KOPT-K1 (cell line): ENCODE data around the gene ADORA1.

ENCODE experiments used
- H3K27ac ChIP-seq: fragments of 200-600 bp; sonication (generic); 2 replicates; pipeline ENCODE4 v1.5.1; 2016; ENCODE audit warnings: antibody characterized with exemption, mild to moderate bottlenecking, low read depth, low read length; ENCODE audit not compliant: poor library complexity, severe bottlenecking
- H3K36me3 ChIP-seq: fragments of 200-600 bp; sonication (generic); 2 replicates; pipeline ENCODE4 v1.5.1; 2017; ENCODE audit warnings: antibody characterized with exemption, mild to moderate bottlenecking, low read length, moderate library complexity; ENCODE audit not compliant: insufficient read depth
- H3K9me3 ChIP-seq: fragments of 200-600 bp; sonication (generic); 2 replicates; pipeline ENCODE4 v1.5.1; 2017; ENCODE audit warnings: antibody characterized with exemption, low read length, mild to moderate bottlenecking; ENCODE audit not compliant: insufficient read depth, poor library complexity, severe bottlenecking

Gene ADORA1

DNA sequence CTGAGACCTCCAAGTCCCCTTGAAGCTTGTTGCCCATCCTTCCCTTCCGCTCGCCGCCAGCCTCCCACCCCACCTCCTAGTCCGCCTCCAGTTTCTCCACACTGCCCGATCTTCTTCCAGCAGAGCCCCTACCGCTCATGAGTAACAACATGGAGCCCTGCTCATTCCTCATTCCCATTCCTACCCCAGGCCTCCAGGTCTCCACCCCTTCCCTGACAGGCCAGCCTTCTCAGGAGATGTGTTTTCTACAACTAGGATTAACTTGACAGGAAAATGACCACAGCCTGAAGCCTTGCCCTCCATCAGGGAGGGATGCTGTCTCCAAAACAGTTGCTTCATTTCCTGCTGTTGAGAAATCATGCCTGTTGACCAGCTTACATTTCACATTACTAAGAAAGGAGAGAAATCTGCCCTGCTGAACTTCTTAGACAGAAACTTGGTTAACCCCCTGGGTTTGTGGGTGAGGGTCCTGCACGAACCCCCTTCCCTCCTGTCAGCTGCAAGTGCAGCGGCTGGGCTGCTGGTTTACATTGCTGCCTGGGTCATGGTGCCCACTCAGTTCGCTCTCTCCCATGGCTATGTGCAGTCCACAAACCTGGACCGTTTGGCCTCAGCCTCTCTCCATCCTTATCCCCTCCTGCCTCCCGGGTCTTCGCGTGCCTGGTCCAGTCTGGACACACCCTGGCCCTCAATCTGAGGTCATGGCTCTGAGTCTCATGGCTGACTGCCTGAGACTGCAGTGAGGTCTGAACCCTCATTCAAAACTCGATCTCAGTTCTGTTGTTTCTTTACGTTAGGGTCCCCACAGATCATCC lies 75.1 kb downstream of the ADORA1 start:
- no peaks in the 10 kb centered on the region for H3K9me3 ChIP-seq
- no peak overlapping the region for H3K27ac ChIP-seq
- H3K36me3 ChIP-seq = no peaks in the 10 kb centered on the region

- no peak overlapping the region for H3K27ac ChIP-seq
- no peaks in the 10 kb centered on the region for H3K9me3 ChIP-seq
- no peaks in the 10 kb centered on the region for H3K36me3 ChIP-seq
Measured at GRCh38 chr1:203204756-203205155, 77.2 kb downstream of the ADORA1 start.

GRCh38 chr1:203206129-203206687 lies 78.7 kb downstream of the ADORA1 start:
- Histone ChIP-seq H3K9me3 (no peaks in the 10 kb centered on the region), H3K36me3 (no peaks in the 10 kb centered on the region), H3K27ac (no peak overlapping the region)

- no peaks in the 10 kb centered on the region for H3K9me3 ChIP-seq
- H3K36me3 ChIP-seq = no peaks in the 10 kb centered on the region
- no peak overlapping the region for H3K27ac ChIP-seq
Measured at GRCh38 chr1:203207751-203208150, 80.2 kb downstream of the ADORA1 start.

- H3K27ac ChIP-seq = no peak overlapping the region
- no peaks in the 10 kb centered on the region for H3K9me3 ChIP-seq
- H3K36me3 ChIP-seq = no peaks in the 10 kb centered on the region
Measured at GRCh38 chr1:203208181-203208580, 80.7 kb downstream of the ADORA1 start.

GRCh38 chr1:203210350-203210749 lies 82.8 kb downstream of the ADORA1 start:
- Histone ChIP-seq H3K36me3 (no peaks in the 10 kb centered on the region), H3K27ac (no peak overlapping the region), H3K9me3 (no peaks in the 10 kb centered on the region)

GRCh38 chr1:203210988-203211387 lies 83.5 kb downstream of the ADORA1 start:
- H3K9me3 ChIP-seq = no peaks in the 10 kb centered on the region
- H3K27ac ChIP-seq = no peak overlapping the region
- H3K36me3 ChIP-seq = no peaks in the 10 kb centered on the region

GRCh38 chr1:203211812-203212211 lies 84.3 kb downstream of the ADORA1 start:
- Histone ChIP-seq H3K9me3 (no peaks in the 10 kb centered on the region), H3K36me3 (no peaks in the 10 kb centered on the region), H3K27ac (no peak overlapping the region)

DNA sequence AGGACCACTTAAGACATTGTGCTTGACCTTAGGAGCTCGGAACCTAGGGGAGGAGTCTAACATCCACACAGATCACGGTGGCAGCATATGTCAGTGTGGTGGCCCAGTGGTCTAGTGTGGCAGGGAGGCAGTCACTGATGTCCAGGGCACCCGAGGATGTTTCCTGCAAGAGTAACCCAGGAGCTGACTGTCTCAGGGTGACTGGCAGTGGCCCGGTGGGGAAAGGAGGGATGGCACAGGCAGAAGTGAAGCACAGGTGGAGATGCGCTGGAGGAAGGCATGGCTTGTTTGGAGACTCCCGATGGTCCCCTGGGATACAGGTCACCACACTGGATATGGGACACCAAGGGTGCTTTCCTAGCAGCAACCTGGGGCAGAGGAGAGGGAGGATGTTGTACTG lies 85.6 kb downstream of the ADORA1 start:
- H3K27ac ChIP-seq = no peak overlapping the region
- H3K36me3 ChIP-seq = no peaks in the 10 kb centered on the region
- no peaks in the 10 kb centered on the region for H3K9me3 ChIP-seq

DNA sequence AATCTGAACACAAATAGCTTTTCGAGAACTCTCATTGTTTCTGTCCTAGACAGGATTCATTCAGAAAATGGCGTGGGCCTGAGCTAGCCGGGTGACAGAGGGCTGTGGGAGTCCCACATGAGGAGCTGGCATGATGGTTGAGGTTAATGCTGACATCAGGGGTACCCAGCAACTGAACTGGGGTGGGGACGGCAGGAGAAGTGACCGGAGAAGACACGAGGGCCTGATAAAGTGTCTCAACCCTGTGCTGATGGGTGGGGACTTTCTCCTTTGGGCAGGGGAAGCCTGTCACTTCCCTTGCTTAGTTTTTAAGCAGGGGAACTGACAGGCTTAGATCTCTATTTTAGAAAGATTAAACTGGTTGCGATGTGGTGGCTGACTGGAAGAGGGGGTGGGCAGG lies 87.3 kb downstream of the ADORA1 start:
- Histone ChIP-seq H3K27ac (no peak overlapping the region), H3K36me3 (no peaks in the 10 kb centered on the region)

GRCh38 chr1:203215573-203215972 lies 88.0 kb downstream of the ADORA1 start:
- H3K27ac ChIP-seq = no peak overlapping the region
- H3K36me3 ChIP-seq = no peaks in the 10 kb centered on the region
- no peaks in the 10 kb centered on the region for H3K9me3 ChIP-seq

More for the DNA sequence above, 87.3 kb downstream of the ADORA1 start:
- H3K9me3 ChIP-seq = no peaks in the 10 kb centered on the region

DNA sequence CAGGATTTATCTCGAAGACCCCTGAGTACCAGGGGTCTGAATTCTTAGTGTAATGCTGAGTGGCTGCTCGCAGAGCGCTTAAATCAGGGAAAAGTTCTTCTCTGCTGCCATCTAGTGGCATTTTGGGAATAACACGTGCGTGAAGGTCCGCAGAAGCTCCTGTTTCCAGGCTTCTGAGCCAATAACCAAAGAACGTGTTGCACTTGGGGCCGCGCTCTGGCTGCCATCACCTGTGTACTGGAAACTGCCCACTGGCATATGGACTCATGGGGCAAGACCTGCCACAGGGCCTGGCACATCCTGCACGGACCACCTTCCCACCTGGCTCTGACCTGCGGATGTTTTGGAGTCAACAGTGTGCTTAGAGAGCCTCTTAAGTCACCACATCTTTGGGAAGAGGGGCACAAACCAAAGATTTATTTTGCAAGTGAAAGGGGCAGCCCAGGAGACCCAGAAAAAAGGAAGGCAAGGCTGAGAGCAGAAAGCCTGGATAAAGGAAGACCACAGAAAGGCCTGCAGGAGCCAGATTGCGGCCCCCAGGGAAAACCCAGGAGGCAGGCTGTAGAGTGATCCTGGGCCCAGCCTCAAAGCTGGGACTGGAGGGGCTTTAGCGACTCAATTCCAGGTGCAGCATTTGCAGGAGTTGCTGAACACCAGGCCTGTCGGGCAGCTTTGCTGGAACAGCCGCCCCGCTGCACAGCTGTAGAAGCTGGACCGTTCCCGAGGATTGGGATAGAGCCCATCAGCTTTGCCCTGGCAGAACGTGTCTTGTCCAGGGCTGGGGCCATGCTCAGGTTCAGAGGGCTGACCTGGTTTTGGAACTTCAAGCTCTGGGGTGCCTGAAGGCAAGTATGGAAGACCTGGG lies 89.0 kb downstream of the ADORA1 start:
- no peak overlapping the region for H3K27ac ChIP-seq
- no peaks in the 10 kb centered on the region for H3K9me3 ChIP-seq
- no peaks in the 10 kb centered on the region for H3K36me3 ChIP-seq
